HepG2 (cell line): ENCODE measurements around the gene LYZ. TPM values are rescaled to one million over a fixed set of nuclear protein-coding genes. Genes with fewer than 3 reads are reported as not detected.
A peak's percentile ranks its signal among the peaks of the same experiment; 100 is the strongest.

ENCODE experiments used
- AFF4 ChIP-seq: sonication (generic); formaldehyde crosslinking; IDR thresholded peaks from 2 replicates; pipeline ENCODE4 v1.4.0; 2020; ENCODE audit warnings: missing genetic modification reagents
- ARNTL ChIP-seq: sonication (generic); formaldehyde crosslinking; IDR thresholded peaks from 2 replicates; pipeline ENCODE4 v1.4.0; 2020; ENCODE audit warnings: mild to moderate bottlenecking, missing genetic modification reagents
- BRF2 ChIP-seq: sonication (generic); formaldehyde crosslinking; IDR thresholded peaks from 2 replicates; pipeline ENCODE4 v1.8.1; 2022; ENCODE audit warnings: mild to moderate bottlenecking, missing genetic modification reagents
- KLF13 ChIP-seq: sonication (generic); formaldehyde crosslinking; IDR thresholded peaks from 2 replicates; pipeline ENCODE4 v1.4.0; 2020; ENCODE audit warnings: mild to moderate bottlenecking, missing genetic modification reagents
- MYNN ChIP-seq: sonication (generic); formaldehyde crosslinking; IDR thresholded peaks from 2 replicates; pipeline ENCODE4 v1.4.0; 2020; ENCODE audit warnings: mild to moderate bottlenecking, low read depth, missing genetic modification reagents
- NCOA5 ChIP-seq: sonication (generic); formaldehyde crosslinking; IDR thresholded peaks from 2 replicates; pipeline ENCODE4 v1.4.0; 2020; ENCODE audit warnings: missing genetic modification reagents
- NKX3-1 ChIP-seq: sonication (generic); formaldehyde crosslinking; IDR thresholded peaks from 2 replicates; pipeline ENCODE4 v1.5.0; 2020; ENCODE audit warnings: missing genetic modification reagents
- NR3C1 ChIP-seq: sonication (generic); formaldehyde crosslinking; IDR thresholded peaks from 2 replicates; pipeline ENCODE4 v1.4.0; 2020; ENCODE audit warnings: missing genetic modification reagents
- ZBTB1 ChIP-seq: sonication (generic); formaldehyde crosslinking; IDR thresholded peaks from 2 replicates; pipeline ENCODE4 v1.4.0; 2020; ENCODE audit warnings: missing genetic modification reagents, borderline replicate concordance
- ZKSCAN8 ChIP-seq: IDR thresholded peaks from 2 replicates; pipeline ENCODE4 v1.6.1; 2016; ENCODE audit warnings: borderline replicate concordance, missing genetic modification reagents, missing compliant biosample characterization
- ZNF160 ChIP-seq: sonication (generic); formaldehyde crosslinking; IDR thresholded peaks from 2 replicates; pipeline ENCODE4 v1.8.0; 2022; ENCODE audit warnings: mild to moderate bottlenecking, inconsistent platforms, missing genetic modification reagents
- ZNF510 ChIP-seq: sonication (generic); formaldehyde crosslinking; IDR thresholded peaks from 2 replicates; pipeline ENCODE4 v1.4.0; 2020; ENCODE audit warnings: low read depth, mild to moderate bottlenecking, missing genetic modification reagents
- ZNF598 ChIP-seq: sonication (generic); formaldehyde crosslinking; IDR thresholded peaks from 2 replicates; pipeline ENCODE4 v1.5.1; 2020; ENCODE audit warnings: mild to moderate bottlenecking, missing genetic modification reagents, borderline replicate concordance
- ZNF678 ChIP-seq: sonication (generic); formaldehyde crosslinking; IDR thresholded peaks from 2 replicates; pipeline ENCODE4 v1.4.0; 2020; ENCODE audit warnings: mild to moderate bottlenecking, missing genetic modification reagents
- ZNF761 ChIP-seq: sonication (generic); formaldehyde crosslinking; conservative IDR thresholded peaks from 2 replicates; pipeline ENCODE4 v1.4.0; 2020; ENCODE audit warnings: mild to moderate bottlenecking, missing genetic modification reagents
- polyA plus RNA-seq, 8 experiments: library from polyadenylated mRNA; depleted of rRNA in 3 of 8; stranded (reverse) in 7 of 8; unstranded in 1 of 8; fragments of >200 nt; fragmentation: Illumina TruSeq in 4 of 8; extraction: Trizol in 4 of 8; gene quantifications; 2 replicates each; pipeline versions ENCODE4 v1.2.1 to v1.2.3, GENCODE V29; 2011 to 2016; ENCODE audit warnings: low read depth in 4 of 8, missing spikeins in 1 of 8, mixed read lengths in 1 of 8; ENCODE audit not compliant: insufficient read depth in 1 of 8
- total RNA-seq, 5 experiments: library from RNA; depleted of rRNA; stranded (reverse); fragments of >200 nt; fragmentation: Illumina TruSeq; extraction: Trizol; gene quantifications; 2 replicates each; pipeline ENCODE4 v1.2.3, GENCODE V29; 2016; ENCODE audit warnings: low read depth in 1 of 5
- TF ChIP-seq, protein P1 (sequence below): sonication (generic); formaldehyde crosslinking; IDR thresholded peaks from 2 replicates; pipeline ENCODE4 v1.5.0; 2020; ENCODE audit warnings: mild to moderate bottlenecking, missing genetic modification reagents
- TF ChIP-seq, protein P2 (sequence below), 2 experiments: IDR thresholded peaks; 2 replicates each; pipeline ENCODE4 v1.6.1; 2011 to 2012; ENCODE audit warnings: low read length in 2 of 2, borderline replicate concordance in 1 of 2, low read depth in 1 of 2, mild to moderate bottlenecking in 1 of 2, moderate library complexity in 1 of 2

Gene LYZ
- total and polyA plus RNA-seq, 2 of the 13 experiments (the other 11 are each of a cell fraction or from before 2014, with no cell fraction given), result 1,788 to 2,054 TPM

DNA sequence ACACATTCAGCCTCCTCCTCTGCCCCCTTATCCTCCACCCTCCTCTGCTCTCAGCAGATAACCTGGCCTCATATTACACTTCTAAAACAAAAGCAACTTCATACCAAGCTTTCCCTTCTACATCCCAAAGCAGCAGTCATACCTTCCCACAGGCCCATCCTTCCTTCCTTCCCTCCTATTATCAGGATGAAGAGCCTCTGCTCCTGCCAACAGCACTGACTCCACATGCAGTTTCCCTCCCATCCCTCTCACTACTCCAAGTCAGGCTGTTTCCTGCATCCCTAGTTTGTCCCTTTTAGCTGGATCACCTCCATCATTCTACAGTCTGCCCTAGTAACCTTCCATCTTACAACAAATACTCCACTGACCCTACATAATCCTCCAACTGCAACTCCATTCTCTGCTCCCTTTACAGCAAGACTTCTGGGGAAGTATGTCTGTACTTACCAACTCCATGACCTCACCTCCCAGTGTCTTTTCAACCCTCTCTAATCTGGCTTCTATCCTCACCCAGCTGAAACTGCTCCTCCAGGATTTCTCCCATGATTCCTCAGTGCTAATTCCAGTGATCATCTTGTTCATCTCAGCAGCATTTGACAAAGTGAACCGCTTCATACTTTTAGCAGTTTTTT lies 6.5 kb downstream of the LYZ start (continued):
- TF ChIP-seq AFF4 (CRISPR knock-in tag) (peak; percentile 99), NKX3-1 (CRISPR knock-in tag) (peak; percentile 91), KLF13 (CRISPR knock-in tag) (no peak), ARNTL (peak; percentile 74), MYNN (CRISPR knock-in tag) (peak; percentile 78; the same call in 1 of the 2 replicates), ZBTB1 (CRISPR knock-in tag) (no peak), NR3C1 (CRISPR knock-in tag) (no peak), ZNF598 (CRISPR knock-in tag) (no peak), ZNF160 (CRISPR knock-in tag) (peak; percentile 88), BRF2 (CRISPR knock-in tag) (peak; percentile 78), ZNF678 (CRISPR knock-in tag) (no peak), NCOA5 (CRISPR knock-in tag) (peak; percentile 89), ZNF510 (CRISPR knock-in tag) (peak; percentile 92; the same call in 1 of the 2 replicates), ZKSCAN8 (CRISPR knock-in tag) (peak; percentile 57; the same call in 1 of the 2 replicates), ZNF761 (0 out of 2 replicates have a peak, but pooled peaks have one; percentile 35)
- TF ChIP-seq, protein P1, sequence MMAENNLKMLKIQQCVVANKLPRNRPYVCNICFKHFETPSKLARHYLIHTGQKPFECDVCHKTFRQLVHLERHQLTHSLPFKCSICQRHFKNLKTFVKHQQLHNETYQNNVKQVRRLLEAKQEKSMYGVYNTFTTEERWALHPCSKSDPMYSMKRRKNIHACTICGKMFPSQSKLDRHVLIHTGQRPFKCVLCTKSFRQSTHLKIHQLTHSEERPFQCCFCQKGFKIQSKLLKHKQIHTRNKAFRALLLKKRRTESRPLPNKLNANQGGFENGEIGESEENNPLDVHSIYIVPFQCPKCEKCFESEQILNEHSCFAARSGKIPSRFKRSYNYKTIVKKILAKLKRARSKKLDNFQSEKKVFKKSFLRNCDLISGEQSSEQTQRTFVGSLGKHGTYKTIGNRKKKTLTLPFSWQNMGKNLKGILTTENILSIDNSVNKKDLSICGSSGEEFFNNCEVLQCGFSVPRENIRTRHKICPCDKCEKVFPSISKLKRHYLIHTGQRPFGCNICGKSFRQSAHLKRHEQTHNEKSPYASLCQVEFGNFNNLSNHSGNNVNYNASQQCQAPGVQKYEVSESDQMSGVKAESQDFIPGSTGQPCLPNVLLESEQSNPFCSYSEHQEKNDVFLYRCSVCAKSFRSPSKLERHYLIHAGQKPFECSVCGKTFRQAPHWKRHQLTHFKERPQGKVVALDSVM (CRISPR knock-in tag), result 0 out of 2 replicates have a peak, but pooled peaks have one; percentile 10
- TF ChIP-seq, protein P2, sequence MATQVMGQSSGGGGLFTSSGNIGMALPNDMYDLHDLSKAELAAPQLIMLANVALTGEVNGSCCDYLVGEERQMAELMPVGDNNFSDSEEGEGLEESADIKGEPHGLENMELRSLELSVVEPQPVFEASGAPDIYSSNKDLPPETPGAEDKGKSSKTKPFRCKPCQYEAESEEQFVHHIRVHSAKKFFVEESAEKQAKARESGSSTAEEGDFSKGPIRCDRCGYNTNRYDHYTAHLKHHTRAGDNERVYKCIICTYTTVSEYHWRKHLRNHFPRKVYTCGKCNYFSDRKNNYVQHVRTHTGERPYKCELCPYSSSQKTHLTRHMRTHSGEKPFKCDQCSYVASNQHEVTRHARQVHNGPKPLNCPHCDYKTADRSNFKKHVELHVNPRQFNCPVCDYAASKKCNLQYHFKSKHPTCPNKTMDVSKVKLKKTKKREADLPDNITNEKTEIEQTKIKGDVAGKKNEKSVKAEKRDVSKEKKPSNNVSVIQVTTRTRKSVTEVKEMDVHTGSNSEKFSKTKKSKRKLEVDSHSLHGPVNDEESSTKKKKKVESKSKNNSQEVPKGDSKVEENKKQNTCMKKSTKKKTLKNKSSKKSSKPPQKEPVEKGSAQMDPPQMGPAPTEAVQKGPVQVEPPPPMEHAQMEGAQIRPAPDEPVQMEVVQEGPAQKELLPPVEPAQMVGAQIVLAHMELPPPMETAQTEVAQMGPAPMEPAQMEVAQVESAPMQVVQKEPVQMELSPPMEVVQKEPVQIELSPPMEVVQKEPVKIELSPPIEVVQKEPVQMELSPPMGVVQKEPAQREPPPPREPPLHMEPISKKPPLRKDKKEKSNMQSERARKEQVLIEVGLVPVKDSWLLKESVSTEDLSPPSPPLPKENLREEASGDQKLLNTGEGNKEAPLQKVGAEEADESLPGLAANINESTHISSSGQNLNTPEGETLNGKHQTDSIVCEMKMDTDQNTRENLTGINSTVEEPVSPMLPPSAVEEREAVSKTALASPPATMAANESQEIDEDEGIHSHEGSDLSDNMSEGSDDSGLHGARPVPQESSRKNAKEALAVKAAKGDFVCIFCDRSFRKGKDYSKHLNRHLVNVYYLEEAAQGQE (IDR thresholded peaks at IDR 0.05; ENCODE audit: borderline replicate concordance in 1 of 2, low read depth in 1 of 2, low read length in 2 of 2), result 0 out of 4 replicates have a peak, but pooled peaks of 1 of the 2 experiments have one; percentile 36
